HTR-8/SVneo (cell line): ENCODE data around the gene EEFSEC.

Experiments used
- DNase-seq: peaks from one replicate; pipeline ENCODE4 v3.0.0; 2011; ENCODE audit warnings: low spot score, mixed read lengths; ENCODE audit not compliant: insufficient read length
- FAIRE-seq: peaks from 2 replicates; lab custom pipeline; 2011; peaks lifted over from hg19 to GRCh38; lab: Jason Lieb, UNC

Gene EEFSEC

DNA sequence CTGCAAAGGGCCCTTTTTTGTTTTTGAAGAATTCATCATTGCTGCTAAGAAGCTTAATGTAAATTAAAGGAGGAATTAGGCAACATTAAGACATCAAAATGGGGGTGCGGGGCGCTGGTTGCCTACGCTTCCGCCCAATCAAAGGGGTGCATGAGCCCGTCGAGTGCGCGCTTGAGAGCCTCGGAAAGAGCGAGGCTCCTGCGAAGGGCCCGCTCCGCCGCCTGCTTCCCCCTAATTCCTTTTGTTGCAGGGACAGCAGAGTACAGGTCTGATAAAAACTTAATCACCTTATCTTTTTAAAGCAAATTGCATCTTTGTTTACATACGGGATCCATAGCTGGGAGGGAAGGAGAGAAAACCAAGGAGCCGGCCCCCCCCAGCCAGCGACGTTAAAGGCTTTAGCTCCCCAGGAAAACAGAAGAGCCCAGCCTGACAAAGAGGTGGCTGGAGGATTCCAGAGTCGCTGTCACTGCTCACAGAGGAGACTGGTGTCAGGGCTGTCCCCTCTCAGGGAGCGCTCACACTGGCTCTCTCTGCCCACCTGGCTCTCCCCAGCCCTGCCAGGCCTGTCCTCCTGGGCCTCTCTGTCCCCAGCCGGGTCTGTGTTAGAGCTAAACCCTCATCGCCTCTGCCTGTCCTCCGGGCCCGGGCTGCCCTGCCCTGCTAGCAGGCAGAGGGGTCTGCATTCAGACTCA lies 246.1 kb downstream of the EEFSEC start:
- FAIRE-seq (no peak), DNase-seq (no peak)

DNA sequence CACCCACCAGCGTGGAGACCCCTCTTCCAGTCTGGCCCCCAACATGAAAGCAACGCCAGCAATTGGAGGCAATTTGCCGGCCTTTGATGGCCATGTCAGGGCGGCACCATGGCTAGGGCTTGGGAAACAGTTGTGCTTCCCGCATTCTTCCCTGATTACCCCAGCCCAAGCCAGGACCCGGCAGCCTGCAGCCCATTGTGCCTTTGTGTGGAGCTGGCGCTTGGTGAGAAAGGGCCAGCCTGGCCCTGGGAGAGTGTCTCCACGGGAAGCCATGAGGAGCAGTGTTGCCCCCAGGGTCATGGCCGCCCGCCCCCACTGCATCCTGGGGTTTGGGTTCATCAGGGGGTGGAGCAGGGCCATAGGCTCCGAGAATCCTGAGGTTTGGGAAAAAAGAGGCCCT lies 247.4 kb downstream of the EEFSEC start:
- FAIRE-seq (no peak), DNase-seq (no peak)

DNA sequence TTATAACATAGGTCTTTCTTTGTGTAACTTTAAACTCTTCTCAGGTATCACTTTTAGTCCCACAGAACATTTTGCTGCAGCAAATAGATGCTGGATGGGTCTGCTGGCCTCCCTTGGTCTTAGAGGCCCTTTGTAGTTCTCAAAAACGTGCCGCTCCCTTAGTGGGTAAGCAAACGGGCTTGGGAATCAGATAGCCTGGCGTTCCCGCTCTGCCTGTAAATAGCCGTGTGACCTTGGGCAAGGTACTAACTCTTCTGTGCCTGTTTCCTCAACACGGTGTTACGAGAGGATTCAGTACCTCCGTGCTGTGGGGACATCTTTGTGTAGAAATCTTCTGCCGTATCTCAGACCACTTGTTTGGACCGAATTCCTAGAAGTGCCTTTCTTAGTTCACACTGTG lies 249.0 kb downstream of the EEFSEC start:
- no peak for FAIRE-seq

DNA sequence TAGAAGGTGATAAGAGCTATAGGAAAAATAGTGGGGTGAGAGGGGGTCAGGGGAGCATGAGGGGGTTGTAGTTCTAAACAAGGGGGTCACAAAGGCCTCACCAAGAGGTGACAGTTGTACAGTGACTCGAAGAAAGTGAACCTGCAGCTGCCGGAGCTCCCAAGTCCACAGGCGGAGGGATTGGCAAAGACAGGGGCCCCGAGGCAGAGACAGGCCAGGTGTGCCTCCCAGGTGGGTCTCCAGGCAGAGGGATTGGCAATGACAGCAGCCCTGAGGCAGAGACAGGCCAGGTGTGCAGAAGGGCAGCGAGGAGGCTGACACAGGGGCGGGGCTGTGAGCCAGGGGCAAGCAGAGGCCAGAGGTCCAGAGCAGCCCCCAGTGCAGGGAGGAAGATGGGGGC lies 249.7 kb downstream of the EEFSEC start:
- DNase-seq: no peak
- no peak for FAIRE-seq

More for the DNA sequence above, 249.0 kb downstream of the EEFSEC start:
- no peak for DNase-seq

DNA sequence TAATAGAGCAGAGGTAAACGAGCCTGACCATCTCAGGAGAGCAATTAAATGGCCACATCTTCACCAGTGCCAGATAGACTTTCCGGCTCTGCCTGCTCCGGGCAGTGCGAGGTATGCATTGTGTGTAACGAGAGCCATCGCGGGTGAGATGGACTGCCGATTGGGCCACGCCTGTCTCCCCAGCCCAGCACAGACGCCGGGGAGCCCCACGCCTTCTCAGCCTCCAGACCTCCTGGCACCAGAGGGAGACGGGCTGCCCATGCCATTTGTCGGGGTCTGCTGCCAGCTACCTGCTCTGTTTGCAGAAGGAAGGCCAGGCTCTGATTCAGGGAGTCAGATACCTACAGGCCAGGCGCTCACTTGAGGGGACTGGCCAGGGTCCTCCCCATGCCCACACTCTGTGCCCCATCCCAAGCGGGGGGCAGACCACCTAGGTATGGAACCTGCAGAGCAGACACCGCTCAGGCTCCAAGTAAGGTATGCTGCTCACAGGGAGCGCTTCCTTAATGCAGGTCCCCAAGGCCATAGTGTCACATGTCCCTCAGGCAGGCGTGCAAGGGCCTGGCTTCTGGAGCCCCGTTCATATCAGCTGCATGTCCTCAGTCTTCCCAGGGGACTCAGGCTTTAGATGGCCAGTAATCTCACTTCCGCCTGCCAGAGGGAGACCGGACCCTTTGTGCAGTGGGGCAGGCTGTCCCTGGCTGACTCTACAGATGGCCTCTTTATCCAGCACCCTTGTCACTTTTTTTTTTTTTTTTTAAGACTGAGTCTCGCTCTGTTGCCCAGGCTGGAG lies 251.2 kb downstream of the EEFSEC start:
- DNase-seq: no peak
- FAIRE-seq: no peak

DNA sequence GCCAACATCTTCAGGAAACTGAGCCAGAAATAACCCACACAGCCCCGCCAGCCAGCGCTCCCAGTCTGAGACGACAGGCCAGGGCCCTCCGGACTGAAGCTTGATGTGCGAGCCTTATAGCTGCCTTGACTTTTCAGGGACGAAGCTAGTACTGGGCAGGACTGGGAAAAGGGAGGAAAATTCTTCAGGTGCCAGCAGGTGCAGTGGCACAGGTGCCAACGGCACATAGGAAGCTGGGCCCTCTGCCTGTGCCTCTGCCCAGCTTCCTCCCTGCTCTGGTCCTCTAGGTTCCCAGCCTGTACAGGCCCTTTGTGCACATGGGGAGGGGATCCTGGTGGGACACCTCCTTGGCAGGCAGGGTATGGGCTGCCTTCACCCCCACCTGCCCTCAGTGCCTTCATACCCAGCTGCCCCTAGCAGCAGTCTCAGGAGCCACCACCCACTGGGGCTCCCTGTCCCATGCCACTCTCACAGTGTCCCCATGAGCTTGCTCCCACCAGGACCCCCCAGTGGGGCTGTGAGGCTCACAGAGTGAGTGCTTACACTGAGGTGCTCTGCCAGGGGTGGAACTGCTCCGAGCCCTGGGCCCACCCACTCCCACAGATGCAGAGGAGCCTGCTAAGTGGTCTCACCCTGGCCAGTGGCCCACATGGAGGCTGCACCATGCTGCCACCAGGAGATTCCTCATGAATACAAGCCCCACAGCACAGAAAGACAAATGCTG lies 252.4 kb downstream of the EEFSEC start:
- DNase-seq (no peak), FAIRE-seq (no peak)

DNA sequence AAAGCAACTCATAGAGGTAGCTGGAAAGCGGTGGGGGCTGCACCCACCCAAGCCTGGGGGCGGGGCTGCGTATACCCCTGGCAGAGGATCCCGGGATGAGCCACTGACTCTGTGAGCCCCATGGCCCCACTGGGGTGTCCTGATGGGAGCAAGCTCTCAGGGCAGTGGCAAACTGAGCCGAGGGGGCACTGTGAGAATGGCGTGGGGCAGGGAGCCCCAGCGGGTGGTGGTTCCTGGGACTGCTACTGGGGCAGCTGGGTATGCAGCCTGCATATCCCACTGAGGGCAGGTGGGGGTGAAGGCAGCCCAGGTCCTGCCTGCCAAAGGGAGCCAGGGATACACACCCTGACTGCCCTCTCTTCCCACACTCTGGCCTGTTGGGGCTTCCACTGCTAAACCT lies 254.0 kb downstream of the EEFSEC start:
- no peak for DNase-seq
- FAIRE-seq: no peak

DNA sequence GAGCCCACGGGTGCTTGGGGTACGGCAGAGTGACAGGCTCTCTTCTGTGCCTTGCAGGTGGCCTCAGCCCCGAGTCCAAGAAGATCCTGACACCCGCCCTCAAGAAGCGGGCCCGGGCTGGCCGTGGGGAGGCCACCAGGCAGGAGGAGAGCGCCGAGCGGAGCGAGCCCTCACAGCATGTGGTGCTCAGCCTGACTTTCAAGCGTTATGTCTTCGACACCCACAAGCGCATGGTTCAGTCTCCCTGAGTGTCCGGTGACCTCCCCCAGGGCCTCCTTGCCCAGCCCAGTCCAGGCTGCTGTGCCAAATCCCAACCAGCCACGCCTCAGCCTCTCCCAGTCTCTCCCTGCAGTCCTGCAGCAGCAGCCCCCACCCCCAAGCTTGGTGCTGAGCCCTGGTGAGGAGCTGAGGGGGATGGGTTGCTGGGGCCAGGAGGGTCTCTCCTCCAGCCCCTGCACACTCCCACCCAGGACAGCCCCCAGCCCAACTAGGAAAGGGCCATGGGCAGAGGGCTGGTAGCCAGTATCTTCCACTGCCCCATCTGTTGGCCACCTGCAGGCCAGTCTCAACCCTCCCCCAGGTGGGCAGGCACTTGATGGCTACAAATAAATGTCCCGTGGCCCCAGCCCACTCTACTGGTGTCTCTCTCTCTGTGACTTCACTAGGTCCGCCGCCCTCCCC lies 254.9 kb downstream of the EEFSEC start:
- FAIRE-seq (no peak), DNase-seq (no peak)

DNA sequence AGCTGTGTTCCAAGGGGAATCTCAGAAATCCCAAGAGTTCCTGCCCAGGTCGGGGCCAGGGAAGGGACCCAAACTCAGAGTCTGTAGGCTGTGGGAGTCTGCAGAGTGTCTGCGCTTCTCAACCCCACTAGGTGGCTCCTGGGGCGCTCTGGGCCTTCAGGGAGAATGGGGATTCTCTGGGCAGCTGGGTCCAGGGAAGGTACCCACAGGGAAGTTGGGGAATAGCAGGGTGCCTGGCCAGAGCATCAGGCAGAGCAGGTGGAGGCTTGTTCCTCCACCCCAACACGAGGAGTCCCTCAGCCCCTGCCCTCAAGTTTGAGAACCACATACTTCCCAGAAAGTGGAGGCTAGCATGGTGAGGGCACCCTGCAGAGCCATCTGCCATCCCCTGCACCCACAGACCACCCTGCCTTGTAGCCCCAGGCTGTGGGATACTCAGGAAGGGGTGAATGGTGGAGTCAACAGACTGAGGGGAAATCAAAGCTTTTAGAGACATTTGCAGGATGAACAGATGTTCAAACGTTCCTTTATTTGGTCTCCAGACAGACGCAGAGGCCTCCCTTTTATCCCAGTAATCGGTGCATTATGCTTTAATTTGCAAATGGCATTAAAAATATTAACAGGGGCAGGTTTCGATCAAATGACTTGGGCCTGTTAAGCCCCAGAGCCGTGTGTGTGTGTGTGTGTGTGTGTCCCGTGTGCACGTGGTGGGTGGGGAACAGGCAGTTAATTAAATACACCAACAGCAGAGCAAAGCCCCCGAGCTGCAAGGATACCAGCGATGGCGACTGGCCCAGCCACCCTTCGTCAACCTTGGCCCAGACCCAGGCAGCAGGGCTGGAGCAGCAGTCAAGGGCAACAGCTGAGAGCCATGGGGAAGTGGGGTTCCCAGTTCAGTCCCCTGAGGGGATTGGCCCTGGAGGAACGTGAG lies 255.7 kb downstream of the EEFSEC start:
- FAIRE-seq: no peak
- no peak for DNase-seq

DNA sequence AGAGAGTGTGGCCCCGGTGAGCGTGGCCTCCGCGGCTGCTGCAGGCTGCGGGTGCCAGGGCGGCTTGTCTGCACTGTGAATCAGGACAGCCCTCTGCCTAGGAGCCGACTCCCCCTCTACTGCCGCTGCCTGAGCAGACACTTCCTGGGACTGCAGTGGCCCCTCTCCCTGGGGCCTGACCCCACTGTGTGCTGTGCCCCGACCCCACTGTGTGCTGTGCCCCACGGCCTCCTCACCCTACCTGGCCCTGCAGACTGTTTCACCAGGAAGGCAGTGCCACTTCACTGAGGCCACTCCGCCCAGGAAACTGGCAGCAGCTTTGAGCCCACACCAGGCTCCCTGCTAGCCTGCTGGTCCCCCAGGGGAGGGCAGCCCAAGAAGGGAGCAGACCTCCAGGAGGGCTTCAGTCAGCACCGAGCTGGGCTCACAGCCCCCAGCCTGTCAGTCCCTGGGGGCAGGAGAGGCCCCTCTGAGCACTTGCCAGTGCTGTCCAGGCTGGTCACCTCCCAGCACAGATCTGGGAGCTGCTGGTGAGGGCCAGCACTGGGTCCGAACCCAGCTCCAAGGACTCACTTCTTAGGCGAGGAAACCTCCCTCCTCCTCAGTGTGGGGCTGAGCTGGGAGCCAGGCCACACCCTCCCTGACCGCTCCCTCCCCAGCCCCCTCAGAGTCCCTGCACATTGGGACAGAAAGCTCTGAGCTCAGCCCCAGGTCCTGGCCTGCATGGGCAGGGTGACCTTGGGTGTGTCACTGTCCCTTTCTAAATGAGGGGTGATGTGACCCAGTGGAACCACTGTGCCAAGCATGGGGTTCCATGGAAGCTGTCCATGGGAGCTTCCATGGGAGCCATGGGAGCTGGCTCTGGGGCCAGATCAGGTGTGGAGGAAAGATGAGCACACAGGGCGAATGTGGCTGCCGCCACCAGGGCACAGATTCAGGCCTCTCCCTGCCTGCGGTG lies 256.6 kb downstream of the EEFSEC start:
- DNase-seq (no peak), FAIRE-seq (no peak)

DNA sequence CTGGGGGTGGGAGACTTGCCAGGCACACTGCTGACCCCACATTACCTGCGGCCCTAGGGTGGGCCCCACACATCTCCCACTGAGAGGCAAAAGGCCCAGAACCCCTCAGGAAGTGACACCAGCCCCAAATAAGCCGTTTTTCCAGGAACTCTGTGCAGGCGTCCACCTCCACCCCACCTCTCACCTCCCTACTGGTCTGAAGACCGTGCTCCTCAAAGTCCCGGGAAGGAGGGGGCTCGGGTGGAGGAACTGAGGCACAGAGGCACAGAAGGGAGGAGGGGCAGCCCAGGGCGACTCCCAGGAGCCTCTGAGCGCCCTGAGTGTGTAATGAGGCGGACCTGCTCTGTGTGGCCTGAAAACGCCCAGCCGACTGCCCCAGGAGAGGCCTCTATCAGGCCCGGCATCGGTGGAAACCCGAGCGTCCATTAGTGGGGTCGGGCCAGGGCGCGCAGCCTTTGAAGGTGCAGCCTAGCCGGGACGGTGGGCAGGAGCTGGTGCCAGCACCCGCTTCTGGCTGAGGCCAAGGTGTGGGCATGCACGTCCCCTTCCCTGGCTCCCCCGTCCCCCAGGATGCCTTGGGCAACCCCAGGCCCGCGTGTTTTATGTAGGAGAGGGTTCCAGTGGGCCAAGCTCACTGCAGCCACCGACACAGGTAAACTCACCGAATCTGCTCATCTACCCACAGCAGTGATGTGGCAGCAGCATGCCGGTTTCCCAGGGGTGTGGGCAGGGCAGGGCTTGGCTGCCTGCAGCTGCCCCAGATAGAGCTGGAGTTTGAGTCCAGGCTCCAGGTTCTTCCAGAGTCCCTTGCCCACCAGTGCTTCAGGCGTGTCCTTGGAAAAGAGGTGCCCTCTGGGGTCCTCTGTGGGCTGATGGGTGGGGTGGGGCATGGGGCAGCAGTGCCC lies 257.6 kb downstream of the EEFSEC start:
- FAIRE-seq (no peak), DNase-seq (no peak)

DNA sequence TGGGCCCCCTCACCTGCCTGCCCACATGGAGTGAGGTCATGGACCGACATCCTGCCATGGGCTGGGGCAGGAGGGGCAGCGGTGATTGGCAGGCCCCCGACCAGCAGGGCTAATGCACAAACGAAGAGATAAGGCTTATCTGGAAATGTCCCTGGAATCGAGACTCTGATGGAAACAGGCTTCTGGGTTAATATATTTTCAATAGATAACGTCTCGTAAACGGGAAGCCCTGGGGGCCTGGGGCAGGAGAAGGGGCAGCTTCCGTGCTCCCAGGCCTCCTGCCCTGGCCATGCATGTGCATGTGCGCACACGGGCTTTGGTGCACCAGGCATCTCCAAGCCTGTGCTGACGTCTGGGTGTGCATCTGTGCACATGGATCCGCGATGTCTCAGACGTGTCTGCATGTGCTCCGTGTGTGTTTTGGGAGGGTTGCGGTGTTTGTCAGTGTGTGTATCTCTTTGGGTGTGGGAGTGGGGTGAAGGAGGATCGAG lies 258.3 kb downstream of the EEFSEC start:
- FAIRE-seq: no peak
- no peak for DNase-seq

DNA sequence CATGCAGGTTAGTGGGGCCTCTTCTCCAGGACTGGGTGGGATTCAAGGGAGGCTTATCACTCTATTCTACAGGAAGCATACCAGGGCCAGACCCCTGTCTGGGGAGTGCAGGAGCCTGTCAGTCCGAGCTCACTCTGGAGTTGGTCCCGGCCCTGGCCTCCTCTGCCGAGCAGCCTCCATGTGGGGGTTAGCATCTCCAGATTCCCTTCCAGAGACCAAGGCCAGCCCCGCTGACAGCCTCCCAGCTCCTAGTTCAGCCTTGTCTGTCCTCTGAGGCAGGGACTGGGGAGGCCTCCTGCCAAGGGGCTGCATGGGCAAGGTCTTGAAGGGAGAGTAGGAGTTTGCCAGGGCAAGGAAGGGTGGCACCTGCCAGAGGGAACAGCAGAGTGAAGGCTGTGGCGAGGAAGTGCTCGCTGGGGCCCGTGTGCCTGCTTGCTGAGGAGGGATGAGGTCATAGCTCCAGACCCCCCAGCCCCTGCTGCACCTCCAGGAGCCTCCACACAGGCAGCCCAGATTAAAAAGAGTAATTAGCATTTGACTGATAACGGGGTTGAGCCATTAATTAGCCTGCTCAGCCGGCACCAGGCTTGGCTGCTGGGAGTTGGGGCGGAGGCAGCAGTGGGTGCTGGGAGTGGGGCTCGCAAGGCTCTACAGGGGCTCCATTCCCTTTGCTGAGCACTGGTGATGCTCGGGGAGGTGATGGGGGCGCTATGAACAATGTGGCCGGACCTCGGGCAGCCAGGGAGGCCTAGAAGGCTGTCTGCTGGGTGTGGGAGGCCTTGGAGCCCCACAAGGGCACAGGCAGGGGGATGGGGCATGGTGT lies 259.1 kb downstream of the EEFSEC start:
- FAIRE-seq (no peak), DNase-seq (no peak)

DNA sequence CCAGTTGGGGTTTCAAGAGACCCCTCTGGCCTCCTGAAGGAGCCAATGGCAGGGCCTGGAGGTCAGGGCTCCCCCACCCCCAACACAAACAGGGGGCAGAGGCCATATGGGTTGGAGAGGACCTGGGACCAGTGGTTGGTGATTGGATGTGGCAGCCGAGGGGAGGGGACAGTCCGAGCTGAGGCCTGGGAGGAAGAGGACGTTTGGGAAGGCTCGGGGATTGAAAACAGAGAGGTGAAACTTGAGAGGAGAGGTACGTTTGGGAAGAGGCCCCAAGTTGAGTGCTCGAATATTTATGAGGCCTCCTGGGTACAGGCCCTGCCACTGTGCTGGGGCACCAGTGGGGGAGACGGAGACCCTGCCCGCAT lies 259.7 kb downstream of the EEFSEC start:
- DNase-seq (no peak), FAIRE-seq (no peak)

DNA sequence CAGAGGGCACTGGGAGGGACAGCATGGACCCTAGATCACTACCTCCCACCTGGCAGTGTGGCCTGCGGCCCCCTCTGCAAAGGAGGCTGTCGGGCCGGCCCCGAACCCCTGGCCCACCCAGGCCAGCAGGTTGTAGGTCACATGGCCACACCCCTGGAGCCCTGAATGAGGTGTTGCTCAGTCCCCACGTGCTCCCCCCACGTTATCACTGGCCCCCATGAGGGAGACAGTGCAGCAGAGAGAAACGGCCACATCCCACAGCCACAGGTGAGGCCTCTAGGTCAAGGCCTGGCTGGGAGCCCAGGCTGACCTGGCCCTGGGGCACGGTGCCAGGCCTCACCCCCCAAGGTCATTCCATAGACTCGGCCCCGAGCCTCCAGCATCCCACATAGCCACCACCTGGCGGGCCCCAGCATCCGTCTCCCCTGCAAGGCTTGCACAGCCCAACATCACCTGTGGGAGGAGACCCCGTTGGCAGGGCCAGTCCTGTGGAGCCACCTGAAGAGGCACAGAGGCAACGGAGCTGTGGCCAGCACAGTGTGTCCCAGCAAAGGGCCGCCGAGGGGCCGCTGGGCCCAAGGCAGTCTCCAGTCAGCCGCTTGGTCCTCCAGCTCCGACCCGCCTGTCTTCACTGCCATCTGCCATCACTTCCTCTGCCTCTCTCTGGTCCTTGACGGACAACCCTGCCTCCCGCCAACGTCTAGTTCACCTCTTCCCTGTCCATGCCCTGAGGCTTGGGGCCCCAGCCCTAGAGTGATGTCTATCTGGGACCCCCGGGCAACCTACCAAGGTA lies 260.3 kb downstream of the EEFSEC start:
- DNase-seq: no peak
- FAIRE-seq: no peak
